GM19240 (cell line): ENCODE data around the gene LCN1.
"Not testable (repeated sequence)": the region's sequence is repeated elsewhere in the genome, so short reads cannot be mapped to it uniquely, and the experiment has no call there.

Source experiments
- DNase-seq: peaks from one replicate; pipeline ENCODE4 v3.0.0; 2011; ENCODE audit warnings: low spot score; ENCODE audit not compliant: insufficient read length

LCN1 gene

DNA sequence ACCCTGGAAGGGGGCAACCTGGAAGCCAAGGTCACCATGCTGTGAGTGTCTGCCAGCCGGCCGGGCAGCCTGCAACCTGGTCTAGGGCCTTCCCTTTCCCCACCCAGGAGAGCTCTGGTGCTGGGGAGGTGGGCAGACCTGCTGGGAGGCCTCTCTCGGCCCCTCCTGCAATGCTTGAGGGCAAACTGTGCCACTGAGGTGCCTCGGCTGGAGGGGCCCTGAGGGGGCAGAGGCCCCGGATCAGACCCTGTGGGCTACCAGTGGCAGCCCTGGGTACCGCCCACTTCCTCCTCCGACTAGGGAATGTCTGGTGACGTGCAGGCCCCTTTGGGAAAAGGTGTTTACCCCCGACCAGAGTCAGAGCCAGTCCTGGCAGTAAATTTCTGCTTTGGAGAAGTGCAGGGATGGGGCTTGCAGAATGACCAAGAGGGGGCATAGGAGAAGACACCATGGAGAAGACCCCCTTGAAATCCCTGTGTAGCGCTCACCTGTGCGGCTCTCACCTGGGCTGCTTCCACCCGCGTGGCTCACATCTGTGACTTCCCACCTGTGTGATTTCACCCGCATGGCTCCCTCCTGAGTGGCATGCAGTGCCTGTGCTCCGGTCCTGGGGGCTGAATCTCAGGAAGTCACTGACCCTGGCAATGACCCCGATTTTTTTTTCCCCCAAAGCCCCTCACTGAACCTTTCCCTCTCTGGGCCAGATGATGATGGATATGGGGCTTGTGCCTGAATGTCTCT, 1.1 kb downstream of the LCN1 start:
- no peak for DNase-seq

DNA sequence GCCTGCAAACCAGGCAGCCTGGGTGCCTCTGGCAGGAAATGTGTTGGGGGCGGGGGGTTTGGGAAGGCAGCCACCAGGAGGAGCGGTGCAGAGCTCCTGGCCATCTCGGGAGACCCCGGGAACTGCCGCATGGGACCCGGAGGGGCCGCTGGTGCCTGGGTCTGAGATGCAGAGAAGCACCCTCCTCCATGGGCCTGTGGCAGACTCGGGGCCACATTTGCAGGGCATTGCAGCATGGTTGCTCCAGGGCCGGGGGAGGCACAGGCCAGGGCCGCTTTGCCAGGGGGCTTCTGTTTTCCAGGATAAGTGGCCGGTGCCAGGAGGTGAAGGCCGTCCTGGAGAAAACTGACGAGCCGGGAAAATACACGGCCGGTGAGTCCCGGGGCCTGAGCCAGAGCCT, 1.7 kb downstream of the LCN1 start:
- DNase-seq = no peak

DNA sequence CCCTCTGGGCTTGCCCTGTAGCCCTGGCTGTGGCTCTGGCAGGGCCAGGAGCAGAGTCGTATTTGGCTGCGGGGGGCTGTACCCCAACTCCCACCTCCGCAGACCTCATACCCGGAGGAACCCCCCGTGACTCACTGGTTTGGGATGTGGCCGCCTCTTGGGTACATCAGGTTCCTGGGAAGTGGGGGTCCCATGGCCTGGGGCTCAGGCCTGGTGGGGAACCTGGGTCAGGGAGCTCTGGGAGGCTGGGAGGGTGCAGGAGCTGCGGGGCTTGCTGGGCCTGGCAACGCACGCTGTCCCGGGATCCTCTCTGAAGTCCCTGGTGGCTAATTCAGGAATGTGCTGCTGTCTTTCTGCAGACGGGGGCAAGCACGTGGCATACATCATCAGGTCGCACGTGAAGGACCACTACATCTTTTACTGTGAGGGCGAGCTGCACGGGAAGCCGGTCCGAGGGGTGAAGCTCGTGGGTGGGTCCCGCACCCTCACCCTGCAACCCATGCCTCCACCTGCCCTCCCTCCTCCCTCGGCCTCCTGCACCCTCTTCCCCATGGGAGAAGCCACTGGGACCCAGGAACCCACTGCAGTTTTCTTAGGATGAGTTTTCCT, 2.4 kb downstream of the LCN1 start:
- DNase-seq = no peak

DNA sequence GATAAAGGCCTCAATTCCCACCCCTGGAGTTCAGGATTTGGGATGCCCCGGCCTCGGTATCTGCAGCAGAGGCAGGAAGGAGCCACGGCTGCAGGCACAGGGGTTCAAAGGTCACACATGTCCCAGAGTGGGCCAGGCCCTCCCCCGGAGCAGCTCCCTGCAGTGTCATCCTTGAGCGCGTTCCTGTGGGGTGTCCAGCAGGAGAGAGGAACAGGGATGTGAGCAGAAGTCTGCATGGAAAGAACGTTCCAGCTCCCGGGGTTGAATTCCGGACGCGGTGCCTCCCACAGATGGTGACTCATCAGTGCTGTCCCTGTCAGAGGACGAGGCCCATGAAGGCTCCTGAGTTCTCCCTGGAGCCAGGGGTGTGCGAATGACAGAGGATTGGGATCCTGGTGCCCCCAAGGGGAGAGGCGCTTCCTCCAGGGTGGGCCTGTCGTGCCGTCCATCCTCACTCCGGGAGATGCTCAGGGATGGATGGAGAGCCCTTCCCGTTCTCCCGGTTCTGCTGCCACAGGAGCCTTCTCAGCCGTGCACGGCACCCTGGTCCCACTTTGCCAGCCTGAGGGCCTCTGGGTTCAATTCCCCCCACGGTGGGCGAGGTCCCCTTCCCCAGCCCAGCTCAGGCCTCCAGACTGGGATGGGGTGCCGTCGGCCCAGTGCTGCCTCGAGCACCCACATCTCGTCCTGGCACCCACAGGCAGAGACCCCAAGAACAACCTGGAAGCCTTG, 3.1 kb downstream of the LCN1 start:
- no peak for DNase-seq

DNA sequence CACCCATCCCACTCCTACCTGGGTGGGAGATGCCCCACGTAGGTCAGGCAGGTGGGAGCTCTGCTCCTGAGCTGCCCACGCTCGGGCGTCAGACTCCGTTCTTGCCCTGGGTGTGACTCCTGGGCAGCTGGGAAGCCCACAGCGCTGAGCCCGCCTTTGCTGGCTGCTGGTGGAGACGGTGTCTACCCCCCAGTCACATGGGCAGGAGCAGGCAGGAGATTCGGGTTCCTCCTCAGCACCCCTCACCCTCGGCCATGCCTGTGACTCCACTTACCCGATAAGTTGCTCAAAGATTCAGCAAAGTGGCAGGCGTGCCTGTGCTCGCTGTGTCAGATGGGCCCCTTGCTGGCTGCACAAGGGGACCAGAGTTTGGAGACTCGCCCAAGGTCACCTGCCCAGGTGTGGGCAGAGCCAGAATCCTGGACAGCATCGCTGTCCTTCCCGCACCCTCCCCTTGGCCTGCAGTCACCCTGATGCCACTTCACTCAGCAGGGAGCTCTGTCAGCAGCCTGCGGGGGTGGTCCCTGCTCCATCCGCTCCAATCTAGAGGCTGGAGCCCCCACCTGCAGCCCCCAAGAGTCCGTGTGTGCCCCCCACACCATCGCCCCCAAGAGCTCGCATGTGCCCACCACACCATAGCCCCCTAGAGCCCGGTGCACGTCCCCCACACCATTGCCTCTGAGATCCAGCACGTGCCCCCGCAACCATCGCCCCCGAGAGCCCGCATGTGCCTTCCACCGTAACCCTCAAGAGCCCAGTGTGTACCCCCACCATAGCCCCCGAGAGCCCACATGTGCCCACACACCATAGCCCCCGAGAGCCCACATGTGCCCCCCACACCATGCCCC, 4.2 kb downstream of the LCN1 start:
- no peak for DNase-seq

DNA sequence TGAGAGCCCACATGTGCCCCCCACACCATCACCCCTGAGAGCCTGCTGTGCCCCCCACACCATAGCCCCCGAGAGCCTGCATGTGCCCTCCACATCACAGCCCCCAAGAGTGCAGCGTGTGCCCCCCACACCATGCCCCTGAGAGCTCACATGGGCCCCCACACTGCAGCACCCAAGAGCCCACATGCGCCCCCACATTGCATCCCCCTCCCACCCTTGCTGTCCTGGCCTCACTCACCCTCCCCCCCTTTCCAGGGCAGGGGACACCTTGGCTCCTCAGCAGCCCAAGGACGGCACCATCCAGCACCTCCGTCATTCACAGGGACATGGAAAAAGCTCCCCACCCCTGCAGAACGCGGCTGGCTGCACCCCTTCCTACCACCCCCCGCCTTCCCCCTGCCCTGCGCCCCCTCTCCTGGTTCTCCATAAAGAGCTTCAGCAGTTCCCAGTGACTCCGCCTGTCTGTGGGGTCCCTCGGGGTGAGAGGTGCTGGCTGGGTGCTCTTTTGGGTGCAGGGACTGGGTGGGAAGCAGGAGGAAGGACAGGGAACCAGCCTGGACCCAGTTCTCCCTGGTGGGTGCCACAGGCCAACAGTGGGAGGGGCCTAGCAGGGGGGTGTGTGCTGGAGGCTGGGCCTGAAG, 5.0 kb downstream of the LCN1 start:
- DNase-seq = no peak

DNA sequence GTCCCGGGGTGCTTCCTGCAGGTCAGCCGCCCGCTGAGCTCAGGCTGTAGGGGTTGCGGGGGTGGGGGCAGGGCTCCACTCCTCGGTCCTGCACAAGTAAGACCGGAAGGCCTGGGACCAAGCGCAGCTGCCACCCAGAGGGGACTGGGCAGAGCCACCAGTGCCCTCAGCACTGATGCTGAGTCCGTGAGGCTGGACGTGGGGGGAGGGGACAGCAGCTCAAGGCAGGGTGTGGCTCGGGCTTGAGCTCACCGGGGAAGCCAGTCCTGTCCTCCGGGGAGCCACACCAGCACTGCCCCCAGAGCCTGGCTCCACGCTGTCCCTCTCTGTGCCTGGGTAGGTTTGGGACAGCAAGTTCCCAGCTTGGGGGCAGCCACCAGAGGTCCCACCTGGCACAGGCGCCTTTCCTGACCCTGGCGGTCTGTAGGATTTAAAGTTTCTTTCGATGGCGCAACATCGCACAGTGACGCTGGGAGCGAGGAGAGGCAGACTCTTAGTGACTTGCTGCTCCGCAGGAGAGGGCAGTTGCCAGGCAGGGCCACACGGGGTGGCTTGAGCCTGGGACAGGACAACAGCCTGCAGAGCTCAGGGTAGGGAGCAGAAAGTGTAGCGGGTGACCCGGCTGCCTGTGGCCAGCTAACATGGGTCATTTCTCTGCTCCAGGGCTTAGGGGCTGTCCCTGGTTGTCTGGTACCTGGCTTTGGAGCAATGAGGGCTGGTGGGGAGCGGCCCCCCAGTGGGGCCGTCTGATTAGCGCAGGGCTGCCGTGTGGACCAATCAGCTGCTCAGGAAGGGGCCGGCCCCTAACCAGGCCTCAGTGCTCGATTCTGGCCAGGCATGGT, 5.7 kb downstream of the LCN1 start:
- no peak for DNase-seq

DNA sequence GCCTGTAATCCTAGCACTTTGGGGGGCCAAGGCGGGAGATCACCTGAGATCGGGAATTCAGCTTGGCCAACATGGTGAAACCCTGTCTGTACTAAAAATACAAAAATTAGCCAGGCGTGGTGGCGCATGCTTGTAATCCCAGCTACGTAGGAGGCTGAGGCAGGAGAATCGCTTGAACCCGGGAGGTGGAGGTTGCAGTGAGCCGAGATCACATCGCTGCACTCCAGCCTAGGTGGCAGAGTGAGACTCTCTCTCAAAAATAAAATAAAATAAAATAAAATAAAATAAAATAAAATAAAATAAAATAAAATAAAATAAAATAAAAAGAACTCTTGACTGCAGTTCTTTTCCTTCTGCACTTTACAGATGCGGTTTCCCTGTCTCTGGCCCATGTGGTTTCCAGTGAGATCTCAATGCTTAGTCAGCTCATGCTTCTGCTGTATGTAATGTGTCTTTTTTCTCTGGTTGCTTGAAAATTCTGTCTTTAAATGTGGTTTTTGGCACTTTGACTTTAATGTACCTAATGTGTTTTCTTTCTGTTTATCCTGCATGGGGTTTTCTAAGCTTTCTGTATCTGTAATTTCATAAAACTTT, 7.7 kb downstream of the LCN1 start:
- not testable (repeated sequence) for DNase-seq

DNA sequence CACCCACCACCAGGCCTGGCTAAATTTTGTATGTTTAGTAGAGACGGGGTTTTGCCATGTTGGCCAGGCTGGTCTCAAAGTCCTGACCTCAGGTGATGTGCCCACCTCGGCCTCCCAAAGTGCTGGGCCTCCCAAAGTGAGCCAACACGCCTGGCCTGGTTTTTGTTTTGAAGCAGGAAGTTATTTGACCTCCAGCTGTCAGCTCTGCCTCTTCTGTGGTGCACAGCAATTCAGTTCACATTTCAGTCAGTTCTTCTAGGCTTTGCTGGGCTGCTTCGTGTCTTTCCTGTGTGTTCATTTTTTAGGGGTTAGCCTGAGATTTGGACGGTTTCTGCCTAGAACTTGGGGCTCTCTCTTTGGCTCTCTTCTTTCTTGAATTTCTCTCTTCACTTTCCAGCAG, 8.9 kb downstream of the LCN1 start:
- DNase-seq = no peak

DNA sequence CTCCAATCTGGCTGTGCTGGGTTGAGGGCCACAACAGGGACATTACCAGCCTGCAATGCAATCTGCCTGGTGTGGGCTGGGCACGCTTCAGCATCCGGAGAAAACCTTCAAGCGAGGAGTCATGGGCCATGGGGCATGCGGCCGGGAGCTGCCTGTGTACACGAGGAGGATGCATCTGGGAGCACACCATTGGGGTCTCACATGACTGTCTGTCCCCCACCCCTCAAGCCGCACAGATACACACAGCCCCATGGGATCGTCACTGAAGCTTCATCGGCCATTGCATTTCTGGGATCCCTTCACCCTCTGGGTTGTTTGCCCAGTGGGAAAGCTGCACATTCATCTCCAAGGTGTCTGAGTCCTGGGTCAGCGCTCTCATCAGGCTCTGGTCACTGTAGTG, 9.9 kb downstream of the LCN1 start:
- no peak for DNase-seq

DNA sequence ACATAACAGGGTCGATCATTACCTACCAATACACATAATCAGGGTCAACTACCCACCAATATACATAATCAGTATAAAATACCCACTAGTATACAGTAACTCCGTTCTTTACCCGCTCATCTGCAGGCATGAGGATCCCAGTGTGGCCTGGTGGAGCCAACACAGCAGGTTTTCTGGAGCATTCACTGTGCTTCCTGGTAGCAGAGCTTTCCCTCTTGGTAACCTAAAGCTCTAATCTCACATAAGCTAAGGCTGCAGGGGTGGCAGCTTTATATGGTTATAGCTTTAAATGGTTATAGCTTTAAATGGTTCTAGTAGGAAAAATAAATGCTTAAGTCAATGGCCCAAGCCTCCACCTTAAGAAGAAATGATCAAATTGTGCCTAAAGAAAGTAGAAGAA, 11.9 kb downstream of the LCN1 start:
- DNase-seq = no peak

DNA sequence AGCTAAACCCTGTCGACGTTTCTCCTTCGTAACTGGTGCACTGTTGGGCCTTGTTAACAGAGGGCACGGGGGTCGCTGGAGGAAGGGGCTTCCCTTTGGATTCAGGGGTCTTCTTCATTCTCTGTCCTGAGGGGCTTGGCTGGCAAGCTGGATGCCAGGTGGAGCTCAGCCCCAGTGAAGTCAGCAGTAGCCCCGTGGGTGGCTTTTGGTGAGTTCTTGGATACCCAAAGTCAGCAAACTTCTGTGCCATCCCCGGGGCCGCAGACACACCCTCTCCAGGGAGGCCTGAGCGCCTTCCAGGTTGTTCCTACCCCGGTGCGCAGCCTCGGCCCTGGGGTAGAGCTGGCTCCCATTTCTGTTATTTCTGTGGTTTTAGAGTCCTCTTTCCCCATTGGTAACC, 12.4 kb downstream of the LCN1 start:
- no peak for DNase-seq

DNA sequence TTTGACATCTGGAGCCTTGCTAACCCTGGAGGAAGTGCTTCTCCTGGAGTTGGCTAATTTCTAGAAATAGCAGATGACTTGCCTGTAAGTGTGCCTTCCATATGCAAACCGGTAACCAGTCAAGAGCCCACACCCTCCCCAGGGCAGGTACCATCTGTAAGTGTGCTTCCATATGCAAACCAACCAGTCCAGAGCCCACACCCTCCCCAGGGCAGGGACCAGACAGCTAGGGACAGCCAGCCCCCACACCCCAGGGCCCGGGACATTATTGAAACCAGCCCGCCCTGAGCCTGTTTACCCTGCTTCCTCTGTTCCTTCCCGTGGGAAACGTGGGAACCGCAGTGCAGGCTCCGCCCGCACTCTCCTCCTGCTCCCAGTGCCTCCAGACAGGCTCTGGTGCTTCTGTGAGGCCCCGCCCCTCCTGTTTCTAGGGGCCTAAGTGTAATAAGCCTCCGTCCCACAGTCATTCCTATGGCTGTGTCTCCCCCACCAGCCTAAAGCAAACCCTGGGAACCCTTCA, 13.0 kb downstream of the LCN1 start:
- not testable (repeated sequence) for DNase-seq

DNA sequence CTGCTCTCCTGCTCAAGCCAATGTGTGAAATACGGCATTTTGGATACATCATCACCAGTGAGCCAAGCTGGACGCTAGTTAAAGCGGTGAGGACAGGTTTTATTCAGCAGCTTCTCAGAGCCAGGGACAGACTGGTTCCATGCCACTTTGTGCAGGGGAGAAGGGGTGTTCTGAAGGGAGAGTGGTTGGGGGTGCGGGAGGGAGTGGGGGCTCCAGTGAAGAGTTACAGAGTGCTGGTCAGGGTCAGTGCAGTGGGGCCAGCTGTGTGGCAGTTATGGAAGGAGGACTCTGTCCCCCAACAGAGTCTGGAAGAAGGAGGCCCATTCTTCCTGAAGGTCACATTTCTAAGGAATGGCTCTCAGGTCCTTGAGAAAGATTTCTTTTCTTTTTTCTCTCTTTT, 13.6 kb downstream of the LCN1 start:
- DNase-seq = not testable (repeated sequence)

DNA sequence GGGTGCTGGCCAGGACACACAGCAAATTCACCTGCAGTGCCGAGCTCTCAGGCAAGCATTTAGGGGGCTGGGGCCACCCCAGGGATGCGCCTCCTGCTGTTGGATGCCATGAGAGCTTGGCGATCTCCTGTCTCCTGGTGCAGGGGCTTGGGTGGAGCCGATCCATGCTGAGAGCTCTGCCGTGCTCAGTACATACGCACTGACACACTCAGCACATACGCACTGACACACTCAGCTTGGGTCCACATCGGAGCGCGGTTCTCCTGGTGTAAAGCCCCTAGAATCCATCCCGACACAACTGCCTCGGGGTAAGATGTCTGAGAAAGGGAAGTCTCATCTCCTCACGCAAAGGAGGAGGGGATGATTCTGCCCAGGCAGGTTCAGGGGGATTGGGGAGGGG, 14.4 kb downstream of the LCN1 start:
- not testable (repeated sequence) for DNase-seq

DNA sequence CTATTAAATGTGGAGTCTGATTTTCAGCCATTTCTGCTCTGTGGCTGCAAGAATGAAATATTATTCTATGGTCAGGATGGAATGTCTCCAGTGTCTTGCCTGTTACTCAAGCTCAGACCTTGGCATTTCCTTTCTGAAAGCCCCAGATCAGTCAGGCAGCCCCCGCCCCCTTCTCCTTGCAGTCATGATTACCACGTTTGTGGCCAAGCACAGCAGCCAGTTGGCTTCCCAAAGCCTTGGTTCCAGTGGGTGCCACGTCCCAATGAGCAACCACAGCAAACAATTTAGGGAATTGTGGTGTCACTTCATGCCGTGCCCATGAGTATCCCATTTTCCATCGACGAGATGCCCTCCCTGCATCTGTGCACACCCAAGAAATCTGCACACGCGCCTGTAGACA, 15.0 kb downstream of the LCN1 start:
- DNase-seq = no peak

DNA sequence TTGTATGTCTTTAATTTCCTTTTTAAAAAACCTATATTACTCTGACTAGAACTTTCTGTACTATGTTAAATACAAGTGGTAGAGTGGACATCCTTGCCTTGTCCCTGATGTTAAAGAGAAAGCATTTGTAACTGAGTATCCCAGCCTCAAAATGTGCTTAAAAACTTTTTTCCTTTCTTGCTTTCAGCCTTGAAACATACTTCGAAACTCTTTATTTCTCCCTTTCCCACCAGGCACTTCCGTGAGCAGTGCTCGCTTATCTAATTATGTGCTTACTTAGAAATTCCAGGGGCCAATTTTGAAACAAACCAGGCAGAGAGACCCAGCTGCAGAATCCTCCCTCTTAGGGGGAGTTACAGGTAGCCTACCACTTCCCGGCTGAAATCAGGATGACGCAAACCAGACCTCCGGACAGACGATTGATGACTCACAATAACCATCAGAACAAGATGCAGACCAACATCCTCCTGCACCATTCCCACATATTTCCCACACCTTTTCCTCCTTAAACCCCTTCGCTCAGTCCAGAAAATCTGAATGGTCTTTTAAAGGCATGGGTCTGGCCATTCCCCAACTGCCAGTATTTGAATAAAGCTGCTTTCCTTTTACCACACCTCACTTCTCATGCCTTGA, 22.1 kb downstream of the LCN1 start:
- not testable (repeated sequence) for DNase-seq

DNA sequence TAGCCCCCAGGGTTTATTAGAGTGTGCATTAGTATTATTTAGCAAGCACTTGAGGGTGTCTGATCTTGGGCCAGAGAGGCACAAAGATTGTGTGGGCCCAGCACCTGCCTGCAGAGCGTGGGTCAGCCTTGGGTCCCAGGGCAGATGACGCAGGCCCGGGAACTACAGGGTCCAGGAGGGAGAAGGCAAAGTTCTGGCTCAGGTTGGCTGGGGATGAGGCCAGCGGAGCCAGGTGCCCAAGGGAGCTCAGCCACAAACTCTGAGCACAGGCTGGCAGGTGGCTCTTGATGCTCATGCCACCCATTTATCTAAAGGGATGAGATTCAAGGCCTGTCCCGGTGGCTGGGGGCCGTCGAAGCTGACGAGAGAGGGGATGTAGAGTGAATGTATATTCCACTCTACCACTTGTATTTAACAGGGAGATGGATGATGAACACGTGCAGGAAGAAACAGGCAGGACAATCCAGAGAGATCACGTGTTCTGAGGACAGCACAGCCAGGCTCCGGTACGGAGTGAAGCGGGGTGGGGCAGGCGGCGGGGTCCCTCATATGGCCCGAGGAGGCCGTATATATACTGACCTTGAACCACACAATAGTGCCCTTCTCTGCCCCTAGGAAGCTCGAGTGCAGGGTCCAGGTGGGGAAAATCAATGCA, 23.9 kb downstream of the LCN1 start:
- no peak for DNase-seq
